ENCODE data around the gene NTM. TPM values are rescaled to one million over a fixed set of nuclear protein-coding genes. Genes with fewer than 3 reads are reported as not detected.

The NTM gene
- total RNA-seq, 3 donors from 2014 or later, result 0.66 to 9.0 (median 1.0) TPM

DNA sequence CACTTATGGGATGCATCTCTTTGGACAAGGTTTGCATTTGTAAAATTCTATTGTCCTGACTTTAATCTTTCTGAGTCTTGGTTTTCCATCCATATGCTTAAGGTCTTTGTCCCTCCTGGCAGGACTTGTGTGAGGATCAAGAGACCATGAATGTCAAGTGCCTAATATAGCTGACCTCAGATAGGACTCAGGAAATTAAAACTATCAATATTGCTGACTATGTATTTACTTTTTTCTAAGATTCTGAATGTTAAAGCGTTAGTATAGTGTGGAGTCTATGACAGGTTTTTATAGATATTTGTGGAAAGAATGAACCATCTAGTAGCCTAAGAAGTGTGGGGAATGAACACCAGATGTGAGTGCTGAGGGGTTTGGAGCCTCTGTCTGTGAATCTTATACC is 637.8 kb downstream of the NTM start:
- DNase-seq (ENCODE audit: low spot score in 2 of 2), result no peak
- intact Hi-C loops (cut with DNase I; ENCODE audit: low total_unique reads), result loop anchor here (10.0 kb wide), 3 partner anchors 1077 to 1797 kb away; no protein-coding TSS in a partner anchor
- H3K27me3 ChIP-seq, result no peaks in the 10 kb centered on the region
- H3K4me3 ChIP-seq, result no peak overlapping the region
- no peak for TF ChIP-seq POLR2AphosphoS5 (IDR thresholded peaks at IDR 0.05)
- TF ChIP-seq, protein P1, sequence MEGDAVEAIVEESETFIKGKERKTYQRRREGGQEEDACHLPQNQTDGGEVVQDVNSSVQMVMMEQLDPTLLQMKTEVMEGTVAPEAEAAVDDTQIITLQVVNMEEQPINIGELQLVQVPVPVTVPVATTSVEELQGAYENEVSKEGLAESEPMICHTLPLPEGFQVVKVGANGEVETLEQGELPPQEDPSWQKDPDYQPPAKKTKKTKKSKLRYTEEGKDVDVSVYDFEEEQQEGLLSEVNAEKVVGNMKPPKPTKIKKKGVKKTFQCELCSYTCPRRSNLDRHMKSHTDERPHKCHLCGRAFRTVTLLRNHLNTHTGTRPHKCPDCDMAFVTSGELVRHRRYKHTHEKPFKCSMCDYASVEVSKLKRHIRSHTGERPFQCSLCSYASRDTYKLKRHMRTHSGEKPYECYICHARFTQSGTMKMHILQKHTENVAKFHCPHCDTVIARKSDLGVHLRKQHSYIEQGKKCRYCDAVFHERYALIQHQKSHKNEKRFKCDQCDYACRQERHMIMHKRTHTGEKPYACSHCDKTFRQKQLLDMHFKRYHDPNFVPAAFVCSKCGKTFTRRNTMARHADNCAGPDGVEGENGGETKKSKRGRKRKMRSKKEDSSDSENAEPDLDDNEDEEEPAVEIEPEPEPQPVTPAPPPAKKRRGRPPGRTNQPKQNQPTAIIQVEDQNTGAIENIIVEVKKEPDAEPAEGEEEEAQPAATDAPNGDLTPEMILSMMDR (IDR thresholded peaks at IDR 0.05), result no peak
- no peak for TF ChIP-seq POLR2A (IDR thresholded peaks at IDR 0.05)
- no peak overlapping the region for H3K27ac ChIP-seq
- no peaks in the 10 kb centered on the region for H3K4me1 ChIP-seq
- no peaks in the 10 kb centered on the region for H3K9me3 ChIP-seq
- H3K36me3 ChIP-seq, result no peaks in the 10 kb centered on the region

- H3K4me3 ChIP-seq, result no peak overlapping the region
- no peaks in the 10 kb centered on the region for H3K27me3 ChIP-seq
- no peak overlapping the region for H3K27ac ChIP-seq
- no peak for DNase-seq (ENCODE audit: low spot score in 2 of 2)
- no peaks in the 10 kb centered on the region for H3K4me1 ChIP-seq
- H3K9me3 ChIP-seq, result no peaks in the 10 kb centered on the region
- TF ChIP-seq POLR2AphosphoS5 (IDR thresholded peaks at IDR 0.05) (no peak), POLR2A (IDR thresholded peaks at IDR 0.05) (no peak)
- TF ChIP-seq, protein P1 (IDR thresholded peaks at IDR 0.05), result no peak
- intact Hi-C loops (cut with DNase I; ENCODE audit: low total_unique reads), result loop anchor here (10.0 kb wide), 3 partner anchors 1076 to 1796 kb away; no protein-coding TSS in a partner anchor
- H3K36me3 ChIP-seq, result no peaks in the 10 kb centered on the region
Measured at GRCh38 chr11:132008872-132009271, 638.5 kb downstream of the NTM start.

- intact Hi-C loops (cut with DNase I; ENCODE audit: low total_unique reads), result no loop called here
- Histone ChIP-seq H3K27ac (no peak overlapping the region), H3K4me1 (no peaks in the 10 kb centered on the region), H3K4me3 (no peak overlapping the region), H3K9me3 (no peaks in the 10 kb centered on the region), H3K36me3 (no peaks in the 10 kb centered on the region), H3K27me3 (no peaks in the 10 kb centered on the region)
- TF ChIP-seq, protein P1 (IDR thresholded peaks at IDR 0.05), result no peak
- TF ChIP-seq POLR2AphosphoS5 (IDR thresholded peaks at IDR 0.05), result no peak
- TF ChIP-seq POLR2A (IDR thresholded peaks at IDR 0.05), result no peak
- no peak for DNase-seq (ENCODE audit: low spot score in 2 of 2)
Measured at GRCh38 chr11:132020001-132020400, 649.6 kb downstream of the NTM start.

GRCh38 chr11:132022285-132022684 is 651.9 kb downstream of the NTM start:
- TF ChIP-seq, protein P1 (IDR thresholded peaks at IDR 0.05), result no peak
- TF ChIP-seq POLR2AphosphoS5 (IDR thresholded peaks at IDR 0.05) (no peak), POLR2A (IDR thresholded peaks at IDR 0.05) (no peak)
- intact Hi-C loops (cut with DNase I; ENCODE audit: low total_unique reads), result no loop called here
- no peaks in the 10 kb centered on the region for H3K9me3 ChIP-seq
- no peak overlapping the region for H3K4me3 ChIP-seq
- H3K27ac ChIP-seq, result no peak overlapping the region
- no peak for DNase-seq (ENCODE audit: low spot score in 2 of 2)
- H3K4me1 ChIP-seq, result no peaks in the 10 kb centered on the region
- no peaks in the 10 kb centered on the region for H3K36me3 ChIP-seq
- no peaks in the 10 kb centered on the region for H3K27me3 ChIP-seq

- H3K27ac ChIP-seq, result no peak overlapping the region
- intact Hi-C loops (cut with DNase I; ENCODE audit: low total_unique reads), result no loop called here
- H3K4me1 ChIP-seq, result no peaks in the 10 kb centered on the region
- H3K36me3 ChIP-seq, result no peaks in the 10 kb centered on the region
- no peak for DNase-seq (ENCODE audit: low spot score in 2 of 2)
- H3K9me3 ChIP-seq, result no peaks in the 10 kb centered on the region
- H3K27me3 ChIP-seq, result no peaks in the 10 kb centered on the region
- TF ChIP-seq POLR2A (IDR thresholded peaks at IDR 0.05) (no peak), POLR2AphosphoS5 (IDR thresholded peaks at IDR 0.05) (no peak)
- TF ChIP-seq, protein P1 (IDR thresholded peaks at IDR 0.05), result no peak
- H3K4me3 ChIP-seq, result no peak overlapping the region
Measured at GRCh38 chr11:132022733-132023478, 652.5 kb downstream of the NTM start.

All from breast epithelium (tissue), 4 donors.